HG03139 (cell line): ENCODE results near the gene GPR157.
"Not testable (repeated sequence)": the region's sequence is repeated elsewhere in the genome, so short reads cannot be mapped to it uniquely, and the experiment has no call there.

Experiments
- ATAC-seq: cut with Tn5 transposase; IDR thresholded peaks from one replicate; pipeline ENCODE4 v1.9.1; 2021; ENCODE audit not compliant: unreplicated experiment

Gene GPR157

GRCh38 chr1:9128520-9129265 is at the start of gene GPR157:
GPR157 (minus strand) TSS chr1:9129102; CDS start chr1:9129027, 75 bp downstream.
- ATAC-seq, result peak; percentile 56

- no peak for ATAC-seq
Observed at GRCh38 chr1:9174762-9175161, 45.9 kb upstream of the GPR157 start.

GRCh38 chr1:9174243-9174642 is 45.3 kb upstream of the GPR157 start:
- no peak for ATAC-seq

- no peak for ATAC-seq
Observed at GRCh38 chr1:9169601-9170137, 40.8 kb upstream of the GPR157 start.

GRCh38 chr1:9167638-9168037 is 38.7 kb upstream of the GPR157 start:
- ATAC-seq, result no peak

- ATAC-seq, result no peak
Observed at GRCh38 chr1:9166289-9167235, 37.7 kb upstream of the GPR157 start.

- no peak for ATAC-seq
Observed at GRCh38 chr1:9165396-9165795, 36.5 kb upstream of the GPR157 start.

- ATAC-seq, result no peak
Observed at GRCh38 chr1:9164919-9165318, 36.0 kb upstream of the GPR157 start.

- no peak for ATAC-seq
Observed at GRCh38 chr1:9164532-9164900, 35.6 kb upstream of the GPR157 start.

- ATAC-seq, result no peak
Observed at GRCh38 chr1:9161963-9162362, 33.1 kb upstream of the GPR157 start.

GRCh38 chr1:9161342-9161741 is 32.4 kb upstream of the GPR157 start:
- no peak for ATAC-seq

GRCh38 chr1:9160079-9160717 is 31.3 kb upstream of the GPR157 start:
- ATAC-seq, result no peak

- no peak for ATAC-seq
Observed at GRCh38 chr1:9155879-9156278, 27.0 kb upstream of the GPR157 start.

GRCh38 chr1:9155405-9155804 is 26.5 kb upstream of the GPR157 start:
- ATAC-seq, result not testable (repeated sequence)

- no peak for ATAC-seq
Observed at GRCh38 chr1:9153152-9153551, 24.2 kb upstream of the GPR157 start.

- ATAC-seq, result no peak
Observed at GRCh38 chr1:9152535-9152934, 23.6 kb upstream of the GPR157 start.

- ATAC-seq, result no peak
Observed at GRCh38 chr1:9151328-9151860, 22.5 kb upstream of the GPR157 start.

GRCh38 chr1:9150582-9151327 is 21.9 kb upstream of the GPR157 start:
- ATAC-seq, result no peak

GRCh38 chr1:9149837-9150581 is 21.1 kb upstream of the GPR157 start:
- no peak for ATAC-seq

- ATAC-seq, result no peak
Observed at GRCh38 chr1:9149151-9149550, 20.2 kb upstream of the GPR157 start.
